ENCODE results near the gene MC1R.

The MC1R gene

DNA sequence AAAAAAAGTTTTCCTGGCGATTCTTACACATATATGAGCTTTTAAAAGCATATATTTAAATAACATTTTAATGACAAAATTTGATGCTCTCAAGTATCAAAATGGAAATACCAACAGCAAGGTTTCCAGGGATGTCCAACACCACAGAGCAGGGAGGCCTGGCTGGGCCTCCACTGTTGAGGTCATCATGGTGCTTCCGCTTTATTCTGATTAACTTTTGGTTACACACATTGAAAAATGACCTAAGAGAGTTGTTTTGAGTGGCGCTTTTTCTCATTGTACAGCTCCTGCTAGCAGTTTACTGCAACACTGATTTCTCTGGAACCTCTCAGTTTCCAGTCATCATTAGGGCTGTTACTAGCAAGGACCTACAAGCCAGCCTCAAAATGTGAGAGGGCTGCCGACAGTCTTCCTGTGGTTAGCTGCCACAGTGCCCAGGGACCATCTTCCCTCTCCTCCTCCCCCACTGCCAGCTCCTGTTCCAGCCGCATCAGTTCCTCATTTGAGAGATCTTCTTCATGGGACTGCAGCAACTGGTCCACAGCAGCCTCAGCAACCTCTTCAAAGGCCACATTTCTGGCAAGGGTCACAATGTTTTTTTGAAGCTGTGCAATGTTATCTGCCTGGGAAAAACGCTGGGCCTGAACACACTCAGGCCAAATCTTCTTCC lies 51.2 kb downstream of the MC1R start:
- peak in 16 of 42 donors; percentile 19 to 57 (median 40) for DNase-seq
- intact Hi-C loops (cut with DNase I) = no loop called here
